Panc1 (cell line): Measurements from ENCODE around the gene MMP17.

Experiments
- CTCF ChIP-seq: fragments of 450-650 bp; IDR thresholded peaks from 2 replicates; pipeline ENCODE4 v1.5.1; 2017; ENCODE audit warnings: mild to moderate bottlenecking
- POLR2AphosphoS5 ChIP-seq: IDR thresholded peaks from 2 replicates; pipeline ENCODE4 v1.6.1; 2012; ENCODE audit warnings: mild to moderate bottlenecking, low read depth, low read length, moderate library complexity
- REST ChIP-seq, 2 experiments: IDR thresholded peaks; 2 replicates each; pipeline ENCODE4 v1.6.1; 2011 to 2012; ENCODE audit warnings: low read depth in 2 of 2, control low read depth in 1 of 2, low read length in 1 of 2, mild to moderate bottlenecking in 1 of 2, moderate library complexity in 1 of 2; ENCODE audit not compliant: insufficient read depth in 1 of 2

- TF ChIP-seq REST (IDR thresholded peaks at IDR 0.05; ENCODE audit: insufficient read depth in 1 of 2, low read depth in 2 of 2, low read length in 1 of 2) (no peak), CTCF (no peak), POLR2AphosphoS5 (no peak)
Measured at GRCh38 chr12:131873293-131873692, 45.1 kb downstream of the MMP17 start.
